ENCODE results near the gene GPC3.

GPC3 gene

DNA sequence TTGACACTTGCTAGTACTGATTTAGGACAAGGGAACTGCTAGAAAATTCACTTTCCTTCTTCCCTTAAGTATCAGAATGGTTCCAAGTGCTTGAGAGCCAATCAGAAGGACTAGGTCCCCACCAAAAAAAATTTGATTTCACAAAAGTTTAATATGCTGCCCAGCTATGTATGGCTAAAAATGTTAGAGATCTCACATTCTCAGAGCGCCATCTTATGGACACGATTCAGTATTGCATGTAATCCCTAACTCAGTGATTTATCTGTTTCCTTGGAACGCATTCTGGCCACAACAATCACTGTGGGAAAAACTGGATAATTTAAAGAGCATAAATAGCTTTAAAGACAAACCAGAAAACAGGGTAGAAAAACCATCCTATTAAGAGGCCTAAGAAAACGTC is 315.0 kb downstream of the GPC3 start:
- DNase-seq (ENCODE audit: low spot score): peak; percentile 42
- H2BK12ac ChIP-seq (ENCODE audit: low read length): no peak overlapping the region
- no peak overlapping the region for H3K27ac ChIP-seq (replicated peaks; ENCODE audit: low read length)
- H3K4me3 ChIP-seq (ENCODE audit: low read length in 2 of 2): no peak overlapping the region
- H3K14ac ChIP-seq (ENCODE audit: low read length): no peak overlapping the region
- H3K4ac ChIP-seq (ENCODE audit: low read length): no peak overlapping the region
- no peak overlapping the region for H2AFZ ChIP-seq (ENCODE audit: low read length)
- H3K27me3 ChIP-seq (ENCODE audit: control insufficient read depth in 3 of 3, insufficient read depth in 3 of 3, low read depth in 1 of 3, low read length in 3 of 3): no peaks in the 10 kb centered on the region
- no peaks in the 10 kb centered on the region for H3K79me1 ChIP-seq (ENCODE audit: low read depth, low read length)
- H2AK5ac ChIP-seq (ENCODE audit: low read depth, low read length): no peak overlapping the region
- H4K91ac ChIP-seq (ENCODE audit: low read depth, low read length, poor library complexity): no peak overlapping the region
- H2BK15ac ChIP-seq (ENCODE audit: low read length): no peak overlapping the region
- no peak overlapping the region for H2BK5ac ChIP-seq (ENCODE audit: low read length)
- peaks cover 0 to 8% of the 10 kb centered on the region in 2 donors for H3K4me1 ChIP-seq (ENCODE audit: control insufficient read depth in 2 of 2, insufficient read depth in 1 of 2, low read depth in 1 of 2, low read length in 2 of 2)
- H3K9me3 ChIP-seq (replicated peaks in 1 of 2; ENCODE audit: control insufficient read depth in 2 of 2, insufficient read depth in 1 of 2, low read depth in 1 of 2, low read length in 2 of 2): no peaks in the 10 kb centered on the region
- no peak overlapping the region for H3K9ac ChIP-seq (ENCODE audit: low read depth, low read length, poor library complexity)
- no peak overlapping the region for H3K4me2 ChIP-seq (ENCODE audit: insufficient read depth, low read length, poor library complexity, severe bottlenecking)
- H3K23ac ChIP-seq (ENCODE audit: low read depth, low read length, poor library complexity): no peak overlapping the region
- no peak overlapping the region for H3K18ac ChIP-seq (ENCODE audit: low read length)
- no peak overlapping the region for H2BK120ac ChIP-seq (ENCODE audit: low read depth, low read length)
- no CpG with 5 or more reads among the region's 4 CpGs for WGBS, 2 donors (ENCODE audit: extremely low coverage in 2 of 2, insufficient read length in 2 of 2, insufficient replicate concordance in 1 of 2)
- no peak overlapping the region for H4K8ac ChIP-seq (ENCODE audit: low read depth, low read length)
- H3K36me3 ChIP-seq (replicated peaks in 1 of 2; ENCODE audit: control insufficient read depth in 2 of 2, insufficient read depth in 2 of 2, low read length in 2 of 2): no peaks in the 10 kb centered on the region

DNA sequence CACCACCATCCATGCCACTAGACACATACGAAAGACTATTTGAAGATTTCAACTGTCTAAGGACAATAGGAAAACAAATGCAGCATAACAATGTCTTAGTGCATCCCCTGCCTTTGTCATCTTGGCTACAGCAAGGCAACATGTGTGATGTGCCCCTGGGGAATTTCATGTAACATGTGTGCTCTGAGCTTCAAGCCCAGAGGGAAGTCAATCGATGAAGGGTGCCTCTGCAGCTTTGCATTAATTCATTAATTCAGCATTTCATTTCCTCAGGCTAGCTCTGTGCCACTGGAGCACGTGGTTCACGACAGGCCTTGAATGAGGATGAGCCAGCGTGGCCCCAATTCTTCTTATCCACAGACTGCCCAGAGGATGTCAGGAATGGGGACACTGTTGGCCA is 316.2 kb downstream of the GPC3 start:
- no CpG with 5 or more reads among the region's 5 CpGs for WGBS, 2 donors (ENCODE audit: extremely low coverage in 2 of 2, insufficient read length in 2 of 2, insufficient replicate concordance in 1 of 2)
- H3K23ac ChIP-seq (ENCODE audit: low read depth, low read length, poor library complexity): no peak overlapping the region
- DNase-seq (ENCODE audit: low spot score): no peak

DNA sequence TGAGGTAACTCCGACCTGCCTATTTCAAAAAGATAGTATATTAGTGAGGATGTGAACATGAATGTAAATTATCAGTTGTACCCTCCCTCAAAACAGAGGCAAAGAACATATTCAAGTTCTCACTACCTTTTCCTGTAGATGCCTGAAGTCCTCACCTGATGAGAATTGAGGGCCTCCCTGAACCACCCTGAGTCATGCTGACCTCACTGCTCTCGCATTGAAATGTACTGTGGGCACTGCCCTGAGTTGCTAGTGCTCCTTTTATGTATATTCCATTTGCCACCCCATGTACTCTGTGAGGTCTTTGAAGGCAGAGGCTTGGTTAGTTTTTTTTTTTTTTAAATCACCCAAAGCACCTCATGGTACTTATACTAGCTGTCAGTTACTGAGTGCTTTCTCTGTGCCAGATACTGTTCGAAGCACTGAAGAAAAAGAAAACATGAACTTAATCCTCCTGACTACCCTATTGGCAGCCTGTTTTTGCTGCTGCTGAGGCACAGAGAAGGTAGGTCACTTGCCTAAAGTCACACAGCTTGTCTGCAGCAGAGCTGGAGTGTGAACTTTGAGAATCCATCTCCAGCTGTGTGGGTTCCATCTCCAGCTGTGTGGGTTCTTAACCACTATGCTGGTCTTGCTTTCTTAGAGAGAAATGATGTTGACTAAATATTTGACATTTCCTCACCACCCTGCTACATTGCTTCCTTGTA is 317.0 kb downstream of the GPC3 start:
- H3K4me1 ChIP-seq (ENCODE audit: control insufficient read depth in 2 of 2, insufficient read depth in 1 of 2, low read depth in 1 of 2, low read length in 2 of 2): peaks cover 0 to 8% of the 10 kb centered on the region in 2 donors
- WGBS, 2 donors (ENCODE audit: extremely low coverage in 2 of 2, insufficient read length in 2 of 2, insufficient replicate concordance in 1 of 2): no CpG with 5 or more reads among the region's 3 CpGs
- H2BK120ac ChIP-seq (ENCODE audit: low read depth, low read length): no peak overlapping the region
- H2AK5ac ChIP-seq (ENCODE audit: low read depth, low read length): no peak overlapping the region
- no peak overlapping the region for H2AFZ ChIP-seq (ENCODE audit: low read length)
- H3K27ac ChIP-seq (replicated peaks; ENCODE audit: low read length): no peak overlapping the region
- H3K36me3 ChIP-seq (replicated peaks in 1 of 2; ENCODE audit: control insufficient read depth in 2 of 2, insufficient read depth in 2 of 2, low read length in 2 of 2): no peaks in the 10 kb centered on the region
- H2BK12ac ChIP-seq (ENCODE audit: low read length): no peak overlapping the region
- no peak overlapping the region for H2BK5ac ChIP-seq (ENCODE audit: low read length)
- H3K9me3 ChIP-seq (replicated peaks in 1 of 2; ENCODE audit: control insufficient read depth in 2 of 2, insufficient read depth in 1 of 2, low read depth in 1 of 2, low read length in 2 of 2): no peaks in the 10 kb centered on the region
- no peaks in the 10 kb centered on the region for H3K79me1 ChIP-seq (ENCODE audit: low read depth, low read length)
- H3K4ac ChIP-seq (ENCODE audit: low read length): no peak overlapping the region
- no peak overlapping the region for H4K91ac ChIP-seq (ENCODE audit: low read depth, low read length, poor library complexity)
- H3K14ac ChIP-seq (ENCODE audit: low read length): no peak overlapping the region
- H3K4me2 ChIP-seq (ENCODE audit: insufficient read depth, low read length, poor library complexity, severe bottlenecking): no peak overlapping the region
- H2BK15ac ChIP-seq (ENCODE audit: low read length): no peak overlapping the region
- no peaks in the 10 kb centered on the region for H3K27me3 ChIP-seq (ENCODE audit: control insufficient read depth in 3 of 3, insufficient read depth in 3 of 3, low read depth in 1 of 3, low read length in 3 of 3)
- H3K23ac ChIP-seq (ENCODE audit: low read depth, low read length, poor library complexity): no peak overlapping the region
- H3K9ac ChIP-seq (ENCODE audit: low read depth, low read length, poor library complexity): no peak overlapping the region
- no peak overlapping the region for H4K8ac ChIP-seq (ENCODE audit: low read depth, low read length)
- H3K4me3 ChIP-seq (ENCODE audit: low read length in 2 of 2): no peak overlapping the region
- H3K18ac ChIP-seq (ENCODE audit: low read length): no peak overlapping the region
- no peak for DNase-seq (ENCODE audit: low spot score)

More for the DNA sequence above, 316.2 kb downstream of the GPC3 start:
- no peak overlapping the region for H2AK5ac ChIP-seq (ENCODE audit: low read depth, low read length)
- H4K8ac ChIP-seq (ENCODE audit: low read depth, low read length): no peak overlapping the region
- H3K4ac ChIP-seq (ENCODE audit: low read length): no peak overlapping the region
- no peaks in the 10 kb centered on the region for H3K27me3 ChIP-seq (ENCODE audit: control insufficient read depth in 3 of 3, insufficient read depth in 3 of 3, low read depth in 1 of 3, low read length in 3 of 3)
- H3K4me2 ChIP-seq (ENCODE audit: insufficient read depth, low read length, poor library complexity, severe bottlenecking): no peak overlapping the region
- H3K9me3 ChIP-seq (replicated peaks in 1 of 2; ENCODE audit: control insufficient read depth in 2 of 2, insufficient read depth in 1 of 2, low read depth in 1 of 2, low read length in 2 of 2): no peaks in the 10 kb centered on the region
- H4K91ac ChIP-seq (ENCODE audit: low read depth, low read length, poor library complexity): no peak overlapping the region
- no peak overlapping the region for H2BK15ac ChIP-seq (ENCODE audit: low read length)
- H3K14ac ChIP-seq (ENCODE audit: low read length): no peak overlapping the region
- H3K4me1 ChIP-seq (ENCODE audit: control insufficient read depth in 2 of 2, insufficient read depth in 1 of 2, low read depth in 1 of 2, low read length in 2 of 2): peaks cover 0 to 8% of the 10 kb centered on the region in 2 donors
- no peak overlapping the region for H2BK120ac ChIP-seq (ENCODE audit: low read depth, low read length)
- H3K9ac ChIP-seq (ENCODE audit: low read depth, low read length, poor library complexity): no peak overlapping the region
- no peak overlapping the region for H3K4me3 ChIP-seq (ENCODE audit: low read length in 2 of 2)
- no peak overlapping the region for H2AFZ ChIP-seq (ENCODE audit: low read length)
- H3K36me3 ChIP-seq (replicated peaks in 1 of 2; ENCODE audit: control insufficient read depth in 2 of 2, insufficient read depth in 2 of 2, low read length in 2 of 2): no peaks in the 10 kb centered on the region
- no peak overlapping the region for H2BK12ac ChIP-seq (ENCODE audit: low read length)
- H3K27ac ChIP-seq (replicated peaks; ENCODE audit: low read length): no peak overlapping the region
- no peak overlapping the region for H2BK5ac ChIP-seq (ENCODE audit: low read length)
- H3K79me1 ChIP-seq (ENCODE audit: low read depth, low read length): no peaks in the 10 kb centered on the region
- H3K18ac ChIP-seq (ENCODE audit: low read length): no peak overlapping the region

DNA sequence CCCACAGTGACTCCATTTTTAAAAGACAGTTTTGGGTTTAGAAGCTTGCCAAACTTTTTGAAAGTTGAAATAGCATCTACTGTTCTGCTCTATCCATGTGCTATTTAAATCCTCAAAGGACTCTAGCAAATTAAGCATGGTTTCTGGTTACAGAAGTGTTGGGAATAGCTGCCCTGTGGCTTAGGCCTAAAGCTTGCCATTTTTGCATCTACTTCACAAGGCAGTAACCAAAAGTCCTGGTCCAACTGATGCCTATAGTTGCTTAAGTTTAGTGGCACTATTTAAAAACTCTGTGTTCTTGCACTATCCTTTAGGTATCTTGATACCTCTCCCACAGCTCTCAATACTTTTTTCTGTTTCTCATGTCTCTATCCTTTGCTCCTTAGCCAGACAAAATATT is 319.1 kb downstream of the GPC3 start:
- Histone ChIP-seq H2BK5ac (ENCODE audit: low read length) (no peak overlapping the region), H3K36me3 (replicated peaks in 1 of 2; ENCODE audit: control insufficient read depth in 2 of 2, insufficient read depth in 2 of 2, low read length in 2 of 2) (peaks cover 0 to 1% of the 10 kb centered on the region in 2 donors), H3K4me1 (ENCODE audit: control insufficient read depth in 2 of 2, insufficient read depth in 1 of 2, low read depth in 1 of 2, low read length in 2 of 2) (peaks cover 0 to 8% of the 10 kb centered on the region in 2 donors), H2BK120ac (ENCODE audit: low read depth, low read length) (no peak overlapping the region), H3K27me3 (ENCODE audit: control insufficient read depth in 3 of 3, insufficient read depth in 3 of 3, low read depth in 1 of 3, low read length in 3 of 3) (no peaks in the 10 kb centered on the region), H2BK12ac (ENCODE audit: low read length) (no peak overlapping the region), H3K9ac (ENCODE audit: low read depth, low read length, poor library complexity) (no peak overlapping the region), H3K4ac (ENCODE audit: low read length) (no peak overlapping the region), H4K8ac (ENCODE audit: low read depth, low read length) (no peak overlapping the region), H3K23ac (ENCODE audit: low read depth, low read length, poor library complexity) (no peak overlapping the region), H3K18ac (ENCODE audit: low read length) (no peak overlapping the region), H2AK5ac (ENCODE audit: low read depth, low read length) (no peak overlapping the region), H3K4me2 (ENCODE audit: insufficient read depth, low read length, poor library complexity, severe bottlenecking) (no peak overlapping the region), H4K91ac (ENCODE audit: low read depth, low read length, poor library complexity) (no peak overlapping the region), H2BK15ac (ENCODE audit: low read length) (no peak overlapping the region), H2AFZ (ENCODE audit: low read length) (no peak overlapping the region), H3K9me3 (replicated peaks in 1 of 2; ENCODE audit: control insufficient read depth in 2 of 2, insufficient read depth in 1 of 2, low read depth in 1 of 2, low read length in 2 of 2) (no peaks in the 10 kb centered on the region), H3K14ac (ENCODE audit: low read length) (no peak overlapping the region), H3K4me3 (ENCODE audit: low read length in 2 of 2) (no peak overlapping the region), H3K79me1 (ENCODE audit: low read depth, low read length) (no peaks in the 10 kb centered on the region), H3K27ac (replicated peaks; ENCODE audit: low read length) (no peak overlapping the region)
- DNase-seq (ENCODE audit: low spot score): no peak
